Inflammatory macrophage (primary cell): ENCODE results near the gene LONRF2.

Experiments
- DNase-seq, 2 donors: peaks; one replicate each; pipeline ENCODE4 v3.0.0-alpha.2; 2020 to 2022

Gene LONRF2

DNA sequence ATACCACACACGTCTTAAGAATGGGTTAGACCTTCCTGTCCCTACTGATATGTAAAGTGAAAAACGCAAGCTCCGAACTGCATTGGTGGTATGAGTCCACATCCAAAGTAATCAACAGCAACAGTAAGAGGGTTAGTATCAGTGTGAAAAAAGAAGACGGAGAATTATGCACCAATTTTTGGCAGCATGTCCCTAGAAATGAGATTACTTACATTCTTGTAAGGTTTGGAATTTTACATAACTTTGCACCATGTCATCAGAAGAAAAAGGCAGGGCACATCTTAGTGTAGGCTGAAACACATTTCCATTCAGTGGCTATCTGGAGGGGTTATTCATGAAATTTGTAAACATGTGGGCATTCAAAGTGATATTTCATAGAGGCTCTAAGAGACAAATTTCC, 88.2 kb downstream of the LONRF2 start:
- DNase-seq = no peak

DNA sequence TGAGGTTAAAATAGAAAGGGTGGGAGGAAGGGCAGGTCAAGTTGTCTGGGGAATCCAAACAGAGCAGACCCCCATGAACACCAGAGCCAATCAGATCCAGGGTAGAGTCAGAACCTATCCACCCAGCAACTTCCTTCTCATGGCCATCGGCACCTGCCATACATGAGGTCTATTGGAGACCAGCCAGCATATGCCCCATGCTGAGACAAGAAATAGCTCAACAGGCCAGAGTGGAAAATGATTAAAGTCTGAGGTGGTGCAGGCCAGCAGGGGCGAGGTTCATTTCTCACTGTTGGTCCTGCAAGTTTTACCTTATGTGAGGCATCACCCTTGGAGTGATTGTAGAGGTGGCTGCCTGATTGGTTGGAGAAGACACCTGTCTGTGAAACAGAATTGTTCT, 89.2 kb downstream of the LONRF2 start:
- no peak for DNase-seq

DNA sequence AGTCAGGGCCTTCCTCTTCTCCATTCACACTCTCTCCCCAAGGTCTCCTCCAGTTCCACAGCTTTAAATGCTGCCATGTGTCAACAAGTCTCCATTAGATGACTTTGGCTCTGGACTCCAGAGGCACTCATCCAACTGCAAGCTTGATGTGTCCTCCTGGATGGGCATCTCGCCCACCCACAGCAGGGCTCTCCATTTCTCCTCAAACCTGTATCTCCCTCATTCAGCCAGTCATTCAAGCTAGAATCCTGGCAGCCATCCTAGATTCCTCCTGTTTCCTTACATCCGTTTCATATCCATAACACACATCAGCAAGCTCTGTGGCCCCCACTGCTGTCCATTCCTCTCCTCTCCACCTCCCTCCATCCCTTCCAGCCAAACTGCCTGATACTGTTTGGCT, 91.5 kb downstream of the LONRF2 start:
- DNase-seq = no peak

DNA sequence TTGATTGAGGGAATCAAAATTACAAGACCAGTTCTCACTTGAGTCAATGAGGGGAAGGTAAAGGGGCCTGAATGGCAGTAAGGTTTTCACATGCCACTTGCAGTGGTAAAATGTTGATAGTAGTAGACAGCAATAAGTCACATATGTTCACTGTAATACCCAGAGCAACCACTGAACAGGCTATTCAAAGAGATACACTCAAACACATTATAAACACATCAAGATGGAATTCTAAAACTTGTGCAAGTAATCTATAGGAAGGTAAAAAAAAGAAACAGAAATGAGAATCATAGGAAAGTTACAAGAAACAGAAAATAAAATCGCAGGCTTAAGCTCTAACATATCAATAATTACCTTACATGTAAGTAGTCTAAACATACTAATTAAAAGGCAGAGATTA, 93.3 kb downstream of the LONRF2 start:
- no peak for DNase-seq

DNA sequence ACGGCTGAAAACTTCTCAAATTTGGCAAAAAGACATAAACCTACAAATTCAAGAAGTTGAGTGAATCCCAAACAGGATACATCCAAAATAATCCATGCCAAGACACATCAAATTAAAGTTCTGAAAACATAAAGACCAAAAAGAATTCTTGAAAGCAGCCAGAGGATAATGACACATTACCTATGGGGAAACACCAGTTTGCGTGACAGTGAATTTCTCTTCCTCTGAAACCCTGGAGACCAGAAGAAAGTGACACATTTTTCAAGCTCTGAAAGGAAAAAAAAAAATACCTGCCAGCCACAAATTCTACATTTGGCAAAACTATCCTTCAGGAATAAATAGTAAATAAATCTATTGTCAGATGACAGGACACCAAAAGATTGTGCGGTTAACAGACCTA, 93.9 kb downstream of the LONRF2 start:
- DNase-seq = no peak

DNA sequence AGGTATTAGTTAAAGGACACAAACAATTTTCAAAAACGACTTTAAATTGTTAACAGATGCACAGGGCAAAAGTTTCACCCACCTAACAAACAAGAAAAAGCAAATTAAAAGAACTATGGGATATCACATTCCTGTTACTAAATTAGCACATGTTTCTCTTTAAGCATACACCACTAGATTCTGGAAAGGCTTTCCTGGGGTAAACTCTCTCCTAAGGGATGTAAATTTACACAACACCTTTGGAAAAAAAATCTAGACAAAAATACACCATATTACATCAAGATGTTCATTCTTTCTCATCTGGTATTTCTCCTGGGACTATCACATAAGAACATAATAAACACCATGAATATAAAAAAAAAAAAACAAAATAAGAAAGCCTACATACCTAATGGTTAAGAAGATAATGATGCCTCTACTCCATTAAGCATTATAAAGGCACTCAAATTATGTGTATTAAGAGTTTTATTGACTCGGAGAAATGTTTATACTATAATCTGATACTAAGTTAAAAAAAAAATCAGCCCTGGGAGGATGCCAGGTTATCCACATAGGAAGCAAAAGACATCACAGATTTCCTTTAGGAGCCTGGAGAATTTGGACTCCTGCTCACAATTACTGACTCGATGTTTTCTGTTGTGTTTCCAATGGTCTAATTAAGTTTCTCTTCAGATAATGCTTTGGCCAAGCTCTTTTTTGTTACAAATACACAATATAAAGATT, 97.2 kb downstream of the LONRF2 start:
- DNase-seq = no peak

DNA sequence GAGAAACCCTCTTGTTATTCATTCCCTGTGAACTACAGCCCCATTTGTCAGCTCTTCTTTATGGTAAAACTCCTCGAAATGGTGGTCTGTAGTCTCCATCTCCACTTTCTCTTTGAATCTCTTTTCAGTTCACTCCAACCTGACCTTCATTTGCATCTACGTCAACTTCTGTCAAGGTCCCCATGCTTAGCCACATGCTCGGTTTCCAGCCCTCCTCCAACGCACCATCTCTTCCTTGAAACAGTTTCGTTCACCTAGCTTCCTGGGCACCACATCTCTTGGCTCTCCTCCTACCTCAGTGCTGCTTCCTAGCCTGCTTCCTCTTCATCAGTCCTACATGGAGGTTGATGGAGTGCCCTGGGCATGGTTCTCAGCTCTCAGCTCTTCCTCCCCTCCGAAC, 98.8 kb downstream of the LONRF2 start:
- DNase-seq = no peak
